ENCODE results near the gene KRTAP4-6. TPM values are rescaled to one million over a fixed set of nuclear protein-coding genes. Genes with fewer than 3 reads are reported as not detected.

KRTAP4-6 gene
- total and polyA plus RNA-seq, 2 of the 8 experiments (the other 6 are each of a cell fraction or from before 2014, with no cell fraction given) = not detected

GRCh38 chr17:41184480-41184961, 44.2 kb upstream of the KRTAP4-6 start, which contains the start of gene KRTAP4-1 (continued):
- TF ChIP-seq, protein P1, sequence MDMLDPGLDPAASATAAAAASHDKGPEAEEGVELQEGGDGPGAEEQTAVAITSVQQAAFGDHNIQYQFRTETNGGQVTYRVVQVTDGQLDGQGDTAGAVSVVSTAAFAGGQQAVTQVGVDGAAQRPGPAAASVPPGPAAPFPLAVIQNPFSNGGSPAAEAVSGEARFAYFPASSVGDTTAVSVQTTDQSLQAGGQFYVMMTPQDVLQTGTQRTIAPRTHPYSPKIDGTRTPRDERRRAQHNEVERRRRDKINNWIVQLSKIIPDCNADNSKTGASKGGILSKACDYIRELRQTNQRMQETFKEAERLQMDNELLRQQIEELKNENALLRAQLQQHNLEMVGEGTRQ (IDR thresholded peaks at IDR 0.05; ENCODE audit: low read length) = no peak
- no peak for TF ChIP-seq YY1 (IDR thresholded peaks at IDR 0.05; ENCODE audit: low read depth, low read length)

Data from H1 (cell line).